ENCODE measurements around the gene SFI1. TPM values are rescaled to one million over a fixed set of nuclear protein-coding genes. Genes with fewer than 3 reads are reported as not detected.

SFI1 gene
- total and polyA plus RNA-seq, 2 of the 8 experiments (the other 6 are each of a cell fraction or from before 2014, with no cell fraction given) = 10.4 to 30.1 TPM

DNA sequence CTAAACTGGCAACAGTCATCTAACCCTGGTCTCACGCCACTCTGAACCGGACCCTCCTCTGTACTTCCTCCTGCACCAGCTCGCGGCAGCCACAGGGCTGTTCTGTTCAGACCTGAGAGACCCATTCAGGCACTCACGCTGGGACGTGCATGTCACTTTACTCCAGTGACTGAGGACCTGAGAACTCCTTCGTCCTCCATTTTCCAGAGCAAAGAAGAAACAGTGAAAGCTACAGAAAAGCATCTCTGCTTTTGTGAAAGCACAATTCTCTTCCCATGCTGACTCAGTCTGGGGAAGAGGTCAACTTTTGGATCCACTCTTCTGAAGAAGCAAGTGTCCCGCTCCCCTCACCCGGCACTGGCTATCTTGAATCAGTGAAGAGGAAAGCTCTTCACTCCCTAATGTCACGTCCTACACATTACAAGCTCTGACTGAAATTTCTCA lies 141.1 kb downstream of the SFI1 start:
- WGBS, 2 experiments (ENCODE audit: extremely low coverage in 1 of 2, insufficient coverage in 1 of 2, insufficient read length in 1 of 2, insufficient replicate concordance in 2 of 2, low coverage in 1 of 2, low lambda C conversion rate in 2 of 2, missing lambda C conversion rate in 1 of 2) = 91% methylated on average over 10 of the region's 10 CpGs; no CpG with 5 or more reads in 1 of the 2 experiments
- TF ChIP-seq NANOG (IDR thresholded peaks at IDR 0.05; ENCODE audit: insufficient read depth, low read depth, low read length, poor library complexity, severe bottlenecking) (no peak), POU5F1 (IDR thresholded peaks at IDR 0.05; ENCODE audit: low read depth, low read length) (no peak), POLR2A (IDR thresholded peaks at IDR 0.05; ENCODE audit: control extremely low read depth in 1 of 2, low read depth in 2 of 2, low read length in 2 of 2) (no peak), SIRT6 (IDR thresholded peaks at IDR 0.05; ENCODE audit: low read length) (no peak), PHF8 (conservative IDR thresholded peaks at IDR 0.05; ENCODE audit: low read depth, low read length) (no peak), EP300 (IDR thresholded peaks at IDR 0.05; ENCODE audit: borderline replicate concordance in 1 of 2, low read depth in 2 of 2, low read length in 2 of 2) (no peak), SIX5 (IDR thresholded peaks at IDR 0.05; ENCODE audit: low read depth, low read length) (no peak)
- TF ChIP-seq, protein P1, sequence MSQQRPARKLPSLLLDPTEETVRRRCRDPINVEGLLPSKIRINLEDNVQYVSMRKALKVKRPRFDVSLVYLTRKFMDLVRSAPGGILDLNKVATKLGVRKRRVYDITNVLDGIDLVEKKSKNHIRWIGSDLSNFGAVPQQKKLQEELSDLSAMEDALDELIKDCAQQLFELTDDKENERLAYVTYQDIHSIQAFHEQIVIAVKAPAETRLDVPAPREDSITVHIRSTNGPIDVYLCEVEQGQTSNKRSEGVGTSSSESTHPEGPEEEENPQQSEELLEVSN (IDR thresholded peaks at IDR 0.05) = no peak

More for the DNA sequence above, 141.1 kb downstream of the SFI1 start:
- no peak overlapping the region for H2BK5ac ChIP-seq (ENCODE audit: low read depth, low read length)
- no peak overlapping the region for H3K56ac ChIP-seq (replicated peaks; ENCODE audit: insufficient read length, low read depth, low read length)
- no peak overlapping the region for H4K91ac ChIP-seq (replicated peaks; ENCODE audit: insufficient read length, low read length)
- H3K4me2 ChIP-seq (ENCODE audit: insufficient read depth in 1 of 2, low read depth in 2 of 2, low read length in 2 of 2) = no peak overlapping the region
- H3K4me3 ChIP-seq (ENCODE audit: extremely low read depth in 1 of 4, insufficient read depth in 2 of 4, low read depth in 3 of 4, low read length in 4 of 4) = no peak overlapping the region
- no peak overlapping the region for H4K5ac ChIP-seq (ENCODE audit: insufficient read length, low read depth, low read length)
- H3K9me3 ChIP-seq (ENCODE audit: insufficient read depth in 2 of 2, low read depth in 1 of 2, low read length in 1 of 2) = no peaks in the 10 kb centered on the region
- no peak overlapping the region for H2BK12ac ChIP-seq (ENCODE audit: low read depth, low read length)
- H2BK120ac ChIP-seq (replicated peaks; ENCODE audit: low read depth, low read length) = no peak overlapping the region
- peaks cover 0 to 2% (median 0%) of the 10 kb centered on the region in 4 experiments; a peak in 1 of 7 replicates for H3K4me1 ChIP-seq (replicated peaks in 1 of 4; ENCODE audit: control insufficient read depth in 3 of 4, insufficient read depth in 4 of 4, low read length in 3 of 4)
- no peak overlapping the region for H2BK20ac ChIP-seq (ENCODE audit: low read length)
- peaks cover 0 to 3% (median 1%) of the 10 kb centered on the region in 4 experiments; a peak in 2 of 8 replicates for H3K36me3 ChIP-seq (ENCODE audit: control insufficient read depth in 2 of 4, insufficient read depth in 4 of 4, low read length in 3 of 4)
- no peak overlapping the region for H3K4ac ChIP-seq (replicated peaks; ENCODE audit: insufficient read length, low read depth, low read length)
- no peak overlapping the region for H3K27ac ChIP-seq (ENCODE audit: low read depth, low read length)
- no peak overlapping the region for H3K14ac ChIP-seq (ENCODE audit: insufficient read length)
- DNase-seq (ENCODE audit: low read depth in 1 of 2, low spot score in 2 of 2) = no peak
- H3K79me1 ChIP-seq (ENCODE audit: low read depth, low read length) = peaks cover 9% of the 10 kb centered on the region; the same call in 1 of the 2 replicates
- no peak overlapping the region for H3K18ac ChIP-seq (ENCODE audit: extremely low read depth, low read length)
- no peak overlapping the region for H3K23ac ChIP-seq (ENCODE audit: insufficient read length)
- H3K23me2 ChIP-seq (ENCODE audit: low read depth, low read length) = no peaks in the 10 kb centered on the region
- peaks cover 2 to 50% of the 10 kb centered on the region in 2 experiments; a peak in 3 of 4 replicates for H3K79me2 ChIP-seq (ENCODE audit: control insufficient read depth in 1 of 2, insufficient read depth in 2 of 2, low read length in 2 of 2)
- no peak for FAIRE-seq
- ChIA-PET CTCF (ENCODE audit: partially characterized antibody) (interaction anchor here (0.8 to 9.3 kb wide), 4 partner anchors 10 to 186 kb away, joined by 3 to 105 read pairs (median 6); no protein-coding TSS in a partner anchor), POLR2A (ENCODE audit: partially characterized antibody) (interaction anchor here (1.0 to 1.5 kb wide), 3 partner anchors 10 to 291 kb away, joined by 3 to 6 read pairs (median 4); partner anchors contain the start of genes PATZ1 and PISD)
- H3K9ac ChIP-seq (replicated peaks in 1 of 4; ENCODE audit: extremely low read depth in 1 of 4, low read depth in 3 of 4, low read length in 3 of 4) = no peak overlapping the region
- H2BK15ac ChIP-seq (ENCODE audit: low read length) = no peak overlapping the region
- peaks cover 6 to 16% of the 10 kb centered on the region in 2 experiments for H4K20me1 ChIP-seq (replicated peaks in 1 of 2; ENCODE audit: control insufficient read depth in 1 of 2, insufficient read depth in 2 of 2, low read length in 2 of 2)
- H4K8ac ChIP-seq (ENCODE audit: extremely low read depth, insufficient read depth, low read length) = no peak overlapping the region
- no peaks in the 10 kb centered on the region for H3K27me3 ChIP-seq (replicated peaks in 1 of 4; ENCODE audit: control insufficient read depth in 3 of 4, extremely low read depth in 1 of 4, insufficient read depth in 3 of 4, low read length in 3 of 4)
- no peak overlapping the region for H2AFZ ChIP-seq (ENCODE audit: low read length)
- no peak overlapping the region for H2AK5ac ChIP-seq (ENCODE audit: low read depth, low read length)
